ENCODE measurements around the gene IL1F10. TPM values are rescaled to one million over a fixed set of nuclear protein-coding genes. Genes with fewer than 3 reads are reported as not detected.

Gene IL1F10
- total and polyA plus RNA-seq, 2 of the 13 experiments (the other 11 are each of a cell fraction or from before 2014, with no cell fraction given), result not detected

- intact Hi-C loops (cut with micrococcal nuclease; ENCODE audit: unreplicated experiment) (no loop called here), in situ Hi-C loops (cut with HindIII; ENCODE audit: extremely low pct_ligation_motif_present, low pct_unique_long_range_greater_than_20kb) (no loop called here)
- no TSS peak for BruUV-seq (replicated peaks)
- ATAC-seq (no peak), FAIRE-seq (no peak), DNase-seq (ENCODE audit: low spot score) (no peak)
- Histone ChIP-seq H3K4me3 (replicated peaks in 1 of 3; ENCODE audit: insufficient read depth in 1 of 3, low read depth in 2 of 3, low read length in 3 of 3) (no peak overlapping the region), H4K20me1 (ENCODE audit: insufficient read depth, low read length) (no peaks in the 10 kb centered on the region), H3K79me2 (ENCODE audit: insufficient read depth, low read length) (no peaks in the 10 kb centered on the region), H3K27me3 (ENCODE audit: control insufficient read depth in 1 of 2, insufficient read depth in 2 of 2, low read length in 2 of 2) (peaks cover 2 to 17% of the 10 kb centered on the region in 2 experiments; a peak in 3 of 5 replicates), H3K9me3 (ENCODE audit: low read length) (no peaks in the 10 kb centered on the region), H3K27ac (ENCODE audit: extremely low read length, insufficient read depth, low read length) (no peak overlapping the region), H3K9ac (ENCODE audit: insufficient read depth, low read depth, low read length) (no peak overlapping the region), H2AFZ (ENCODE audit: low read length) (no peak overlapping the region), H3K4me2 (ENCODE audit: low read depth, low read length) (no peak overlapping the region), H3K4me1 (ENCODE audit: insufficient read depth, low read length) (peaks cover 14% of the 10 kb centered on the region; the same call in 1 of the 2 replicates), H3K36me3 (replicated peaks in 1 of 2; ENCODE audit: control insufficient read depth in 1 of 2, insufficient read depth in 2 of 2, low read length in 2 of 2) (no peaks in the 10 kb centered on the region)
- TF ChIP-seq ZNF407 (CRISPR knock-in tag; IDR thresholded peaks at IDR 0.05; ENCODE audit: not compliant biosample characterization) (no peak), ZNF280B (CRISPR knock-in tag; IDR thresholded peaks at IDR 0.05; ENCODE audit: borderline replicate concordance) (no peak)
- ChIA-PET CTCF (ENCODE audit: low intra/inter-chr PET ratio, low total read pairs) (no interaction called here), POLR2A (no interaction called here)
- WGBS (ENCODE audit: low lambda C conversion rate), result 9% methylated on average over 3 of the region's 3 CpGs
These were observed 9.3 kb downstream of the IL1F10 start for GRCh38 chr2:113076954-113077669.

All from HepG2 (cell line).